AML-193 (cell line): ENCODE data around the gene MGAT5.

ENCODE experiments used
- DNase-seq, 2 experiments: peaks; one replicate each; lab custom pipeline; 2025; lab: John Stamatoyannopoulos, UW

MGAT5 gene

DNA sequence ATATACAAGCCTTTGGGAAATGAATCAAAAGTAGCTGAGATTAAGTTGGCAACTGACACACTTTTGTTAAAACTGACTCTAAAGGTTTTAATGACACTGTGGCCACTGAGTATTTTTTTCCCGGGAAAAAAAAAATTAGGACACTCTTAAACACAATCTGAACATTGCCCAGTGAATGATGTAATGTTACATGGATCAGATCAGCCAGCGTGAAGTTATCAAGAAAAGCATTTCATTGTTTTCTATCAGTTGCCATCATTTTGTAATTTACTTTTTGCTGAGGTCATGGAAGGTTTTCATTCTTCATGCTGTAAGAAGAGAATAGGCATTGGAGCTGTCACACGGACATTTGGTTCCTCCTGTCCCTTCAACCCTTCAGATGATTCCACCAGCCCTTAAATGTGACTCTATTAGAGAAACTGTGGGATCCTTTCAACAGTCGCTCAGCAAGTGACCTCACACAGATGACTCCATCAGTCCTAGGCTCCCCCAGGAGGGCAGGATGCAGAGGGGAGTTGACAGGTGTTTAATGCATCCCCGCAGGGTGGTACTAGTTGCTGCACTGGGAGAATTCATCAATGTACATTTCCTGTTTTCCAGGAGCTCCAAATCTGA is 164.2 kb downstream of the MGAT5 start:
- no peak for DNase-seq

DNA sequence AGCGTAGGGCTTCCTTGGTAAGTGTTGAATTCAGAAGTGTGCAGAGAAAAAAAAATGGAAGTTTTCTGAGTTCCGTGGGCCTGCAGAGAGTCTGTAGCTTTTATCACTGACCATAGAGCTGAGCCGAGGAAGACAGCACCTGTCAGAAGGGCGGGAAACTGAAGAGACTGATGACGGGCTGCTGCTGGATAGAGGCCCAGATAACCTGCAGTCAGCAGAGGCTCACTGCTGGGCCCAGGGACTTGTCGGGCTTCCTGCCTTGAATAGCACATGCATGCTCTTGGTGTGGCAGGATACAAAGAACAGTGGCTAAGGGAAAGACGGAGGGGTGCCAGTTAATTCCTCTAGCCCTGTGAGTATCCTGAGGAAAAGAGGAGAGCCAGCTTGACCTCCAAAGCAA is 166.4 kb downstream of the MGAT5 start:
- no peak for DNase-seq

- no peak for DNase-seq
Observed at GRCh38 chr2:134420920-134421319, 167.0 kb downstream of the MGAT5 start.

DNA sequence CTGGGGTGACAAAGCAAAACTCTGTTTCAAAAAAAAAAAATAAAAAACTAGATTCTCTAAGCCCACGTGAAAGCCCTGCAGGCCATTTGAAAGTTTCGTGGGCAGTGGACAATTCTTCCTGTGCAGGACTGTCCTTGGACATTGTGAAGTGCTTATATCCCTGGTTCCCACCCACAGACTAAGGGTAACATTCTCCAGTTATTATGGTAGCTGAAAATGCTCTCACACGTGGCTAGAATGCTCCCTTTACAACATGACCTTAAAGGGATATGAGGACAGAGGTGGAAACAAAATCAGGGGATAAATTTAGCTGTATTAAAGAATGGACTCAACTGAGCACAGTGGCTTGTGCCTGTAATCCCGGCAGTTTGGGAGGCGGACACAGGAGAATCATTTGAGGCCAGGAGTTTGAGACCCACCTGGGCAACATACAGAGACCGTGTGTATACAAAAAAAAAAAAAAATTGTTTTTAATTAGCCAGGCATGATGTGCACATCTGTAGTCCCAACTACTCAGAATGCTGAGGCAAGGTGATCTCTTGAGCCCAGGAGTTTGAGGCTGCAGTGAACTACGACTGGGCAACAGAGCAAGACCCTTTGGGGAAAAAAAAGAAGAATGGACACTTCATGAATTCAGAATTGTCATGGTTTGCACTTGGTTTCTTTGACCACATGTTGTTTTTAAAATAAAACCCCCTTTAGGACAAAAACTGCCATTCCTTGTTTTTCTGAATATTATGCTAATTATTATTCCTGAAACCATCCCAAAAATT is 167.9 kb downstream of the MGAT5 start:
- DNase-seq = no peak

DNA sequence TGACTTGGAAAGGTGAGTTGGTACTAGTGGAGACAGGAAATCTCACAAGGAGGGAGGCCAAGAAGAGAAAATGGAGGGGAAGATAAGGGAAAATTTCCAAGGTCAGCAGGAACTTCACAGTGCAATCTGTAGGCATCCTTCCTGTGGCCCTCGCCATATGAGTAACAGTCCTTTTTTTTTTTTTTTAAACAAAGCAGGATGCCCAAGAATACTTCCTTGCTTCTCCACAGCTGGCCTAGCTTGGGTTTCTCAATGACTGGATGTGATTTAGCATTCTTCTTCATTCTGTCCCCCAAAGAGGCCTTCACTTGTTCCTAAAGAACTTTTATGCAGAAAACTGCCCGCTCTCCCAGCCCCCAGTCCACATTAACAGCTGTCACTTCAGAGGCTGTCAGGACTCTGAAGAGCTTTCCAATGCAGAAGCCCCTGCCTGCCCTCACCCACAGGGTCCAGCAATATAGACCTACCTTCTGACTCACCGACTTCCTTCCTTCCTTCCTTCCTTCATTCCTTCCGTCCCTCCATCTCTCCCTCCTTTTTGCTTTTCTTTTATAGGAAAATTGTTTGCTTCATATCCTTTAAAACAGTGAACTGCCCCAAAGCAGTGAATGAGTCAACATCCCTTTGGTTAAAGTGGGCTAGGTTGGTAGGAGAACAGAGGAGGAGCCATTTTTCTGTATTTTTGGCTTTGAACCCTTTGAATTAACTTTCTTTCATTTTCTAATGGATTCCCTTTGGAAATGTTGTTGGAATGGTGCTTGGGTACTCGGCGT is 172.0 kb downstream of the MGAT5 start:
- DNase-seq = no peak

GRCh38 chr2:134426721-134427120 is 172.8 kb downstream of the MGAT5 start:
- no peak for DNase-seq

DNA sequence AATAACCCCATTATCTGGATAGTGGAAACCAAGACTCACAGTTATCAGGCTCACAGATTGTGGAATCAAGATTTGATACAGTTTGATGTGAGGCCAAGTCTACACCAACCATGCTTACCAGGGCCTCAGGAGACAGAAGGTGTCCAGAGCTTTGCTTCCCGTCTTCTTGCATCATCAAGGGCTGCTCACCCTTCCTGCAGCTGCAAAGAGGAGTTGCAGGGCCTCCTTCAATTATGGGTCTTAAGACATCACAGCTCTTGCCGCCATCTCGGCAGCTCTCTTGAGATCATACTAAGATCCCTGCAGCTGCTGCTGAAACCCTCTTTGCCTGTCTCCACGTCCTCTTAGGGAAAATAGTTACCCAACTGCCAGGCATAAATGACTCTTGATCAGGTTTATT is 176.0 kb downstream of the MGAT5 start:
- DNase-seq = no peak

GRCh38 chr2:134431838-134432434 is 178.1 kb downstream of the MGAT5 start:
- DNase-seq = no peak

DNA sequence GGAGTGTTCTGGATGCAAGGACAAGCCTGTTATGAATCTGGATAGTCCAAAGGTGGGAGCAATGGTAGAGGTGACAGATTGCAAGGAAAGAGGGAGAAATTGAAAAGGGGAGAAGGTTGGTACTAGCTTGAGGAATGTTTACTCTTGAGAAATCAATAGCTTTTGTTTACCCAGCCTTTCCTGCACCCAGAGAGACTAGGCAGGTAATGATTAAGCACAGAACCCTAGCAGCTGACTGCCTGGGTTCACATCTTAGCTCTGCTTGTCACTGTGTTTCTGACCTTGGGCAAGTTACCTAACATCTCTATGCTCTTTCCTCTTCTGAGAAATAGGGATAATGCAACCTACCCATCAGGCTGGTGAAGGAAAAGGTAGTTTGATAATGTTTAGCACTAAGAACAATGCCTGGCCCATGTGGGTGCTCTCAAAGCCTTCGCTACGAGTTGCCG is 178.6 kb downstream of the MGAT5 start:
- no peak for DNase-seq

DNA sequence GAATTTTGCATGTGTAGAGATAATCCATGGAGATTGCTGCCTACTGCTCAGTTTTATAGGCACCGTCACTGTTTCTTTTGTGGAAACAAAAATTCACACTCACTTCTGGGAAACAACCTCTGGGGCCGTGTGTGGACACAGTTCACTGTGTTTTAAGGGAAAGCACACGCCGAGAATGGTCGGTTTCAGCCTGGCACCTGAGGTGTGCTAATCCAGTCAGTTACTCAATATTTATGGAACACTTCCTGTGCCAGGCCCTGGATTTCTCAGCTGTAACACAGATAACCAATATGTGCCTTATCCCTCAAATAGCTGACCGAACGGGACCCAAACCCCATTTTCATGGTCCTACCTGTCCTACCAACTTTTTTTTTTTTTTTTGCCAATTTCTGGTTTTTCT is 179.6 kb downstream of the MGAT5 start:
- DNase-seq = no peak

DNA sequence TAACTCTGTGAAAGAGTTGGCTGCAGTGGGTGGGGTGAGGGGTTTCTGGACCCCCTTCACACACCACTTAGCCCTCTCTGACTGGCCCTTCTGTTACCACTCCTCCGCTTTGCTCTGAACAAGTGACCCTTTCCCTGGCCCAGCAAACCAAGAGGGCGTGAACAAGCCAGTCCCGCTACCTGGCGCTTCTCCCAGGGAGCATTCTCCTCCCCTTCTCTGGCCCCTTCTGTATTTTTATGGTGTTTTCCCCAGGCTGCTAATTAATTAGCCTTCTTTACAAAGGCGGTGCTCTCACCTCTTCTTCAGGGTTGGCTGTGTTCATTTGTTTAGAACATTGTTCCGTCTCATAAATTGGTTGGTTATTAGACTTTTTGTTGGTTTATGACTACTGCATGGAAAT is 180.1 kb downstream of the MGAT5 start:
- no peak for DNase-seq

DNA sequence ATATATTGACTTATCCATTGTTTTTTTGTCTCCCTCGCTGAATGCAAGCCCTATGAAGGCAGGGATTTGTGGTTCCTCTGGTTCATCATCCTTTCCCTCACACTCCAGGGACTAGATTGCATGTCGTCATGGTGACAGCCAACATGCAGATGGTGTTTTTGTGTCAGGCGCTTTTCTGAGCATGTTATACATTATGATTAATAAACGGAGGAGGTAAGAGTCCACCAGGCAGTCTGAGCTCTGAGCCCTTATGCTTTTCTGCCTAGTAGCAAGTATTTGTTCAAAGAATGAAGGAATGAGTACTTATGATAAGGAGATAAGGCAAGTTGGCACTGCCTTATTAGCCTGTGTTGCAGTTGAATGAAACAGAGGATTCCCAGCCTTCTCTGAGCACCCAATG is 181.6 kb downstream of the MGAT5 start:
- DNase-seq = no peak

GRCh38 chr2:134435936-134436335 is 182.1 kb downstream of the MGAT5 start:
- no peak for DNase-seq

- DNase-seq = no peak
Observed at GRCh38 chr2:134436706-134437105, 182.8 kb downstream of the MGAT5 start.

DNA sequence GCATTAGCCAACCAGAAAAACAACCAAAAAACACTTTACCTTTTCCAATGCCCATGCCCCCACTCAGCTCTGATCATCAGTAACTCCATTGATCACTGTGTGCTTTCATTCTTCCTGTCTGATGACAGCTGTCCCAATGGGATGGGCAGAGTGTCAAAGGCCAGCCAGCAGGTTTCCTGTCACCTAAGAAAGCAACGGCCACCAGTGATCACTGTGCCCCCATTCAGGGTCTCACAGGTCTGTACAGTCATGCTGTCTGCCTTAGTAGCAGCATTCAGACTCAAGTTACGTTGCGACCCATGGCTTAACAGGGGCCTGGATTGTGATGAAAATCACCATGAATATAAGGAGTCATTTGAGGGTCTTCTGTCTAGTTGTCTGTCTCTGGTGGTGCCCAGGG is 184.5 kb downstream of the MGAT5 start:
- DNase-seq = no peak

- no peak for DNase-seq
Observed at GRCh38 chr2:134440336-134440909, 186.6 kb downstream of the MGAT5 start.

DNA sequence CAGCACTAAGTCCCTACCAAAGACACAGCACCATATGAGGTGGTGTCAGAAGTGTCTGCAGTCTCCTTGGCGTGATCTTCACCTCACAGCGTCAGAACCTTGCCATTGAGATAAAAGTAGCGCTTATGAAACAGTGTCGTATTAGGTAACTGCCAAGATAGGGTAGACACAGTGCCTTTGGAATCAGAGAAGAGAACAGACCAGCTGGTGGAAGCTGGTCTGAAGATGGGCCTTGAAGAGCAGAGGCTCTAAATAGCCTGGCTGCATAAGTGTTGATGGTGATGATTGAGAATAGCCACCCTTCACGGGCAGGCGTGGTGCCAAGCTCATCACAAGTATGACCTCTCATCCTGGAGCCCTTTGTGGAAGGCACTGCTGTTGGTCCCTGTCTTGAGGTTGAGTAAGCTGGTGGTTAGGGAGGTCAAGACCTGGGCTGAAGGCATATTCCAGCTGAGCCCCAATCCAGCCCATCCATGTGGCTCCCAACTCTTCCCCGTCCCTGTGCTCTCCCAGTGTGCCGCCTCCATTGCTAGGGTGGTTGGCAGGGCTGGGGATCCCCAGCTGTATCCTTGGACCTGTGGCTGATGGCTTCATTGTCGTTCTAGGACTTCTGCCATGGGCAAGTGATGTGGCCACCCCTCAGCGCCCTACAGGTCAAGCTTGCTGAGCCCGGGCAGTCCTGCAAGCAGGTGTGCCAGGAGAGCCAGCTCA is 187.4 kb downstream of the MGAT5 start:
- no peak for DNase-seq

- no peak for DNase-seq
Observed at GRCh38 chr2:134443814-134444480, 190.1 kb downstream of the MGAT5 start.

DNA sequence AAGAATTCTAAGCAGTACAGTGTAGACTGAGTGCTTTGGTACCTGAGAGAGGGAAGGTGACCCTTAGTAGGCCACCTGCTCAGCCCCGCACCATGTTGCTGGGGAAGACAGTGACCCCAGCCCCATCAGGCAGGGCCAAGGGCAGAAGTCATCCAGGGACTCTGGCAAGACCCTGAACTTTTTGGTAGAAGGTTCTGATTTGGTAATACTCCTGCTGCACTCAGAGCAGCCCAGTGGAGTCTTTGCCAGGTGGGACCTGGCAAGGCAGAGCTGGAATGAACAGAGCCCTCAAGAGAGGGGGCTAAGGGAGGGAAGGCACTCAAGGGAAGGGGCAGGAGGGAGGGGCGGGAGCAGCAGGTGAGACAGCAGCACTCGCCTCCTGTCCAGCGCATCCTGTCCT is 191.2 kb downstream of the MGAT5 start:
- no peak for DNase-seq

DNA sequence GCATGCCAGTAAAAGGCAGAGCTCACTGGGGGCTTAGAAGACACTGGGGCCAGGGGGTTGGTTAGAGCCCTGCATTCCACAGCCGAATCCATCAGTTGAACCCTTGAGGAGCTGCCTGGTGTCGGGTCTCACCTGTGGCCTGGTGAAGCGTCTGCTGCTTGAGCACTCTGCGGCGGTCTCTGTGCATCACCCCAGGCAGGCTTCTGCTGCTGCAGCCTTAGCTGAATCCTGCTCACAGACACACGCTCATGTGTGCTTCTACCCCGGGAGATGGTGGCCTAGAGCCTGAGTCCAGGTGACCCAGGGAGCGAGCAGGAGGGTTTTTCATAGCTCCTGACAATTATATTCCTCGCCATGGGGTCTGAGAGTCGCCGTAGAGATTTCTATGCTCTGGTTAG is 192.1 kb downstream of the MGAT5 start:
- DNase-seq = no peak

GRCh38 chr2:134446383-134447017 is 192.6 kb downstream of the MGAT5 start:
- no peak for DNase-seq
